Skin epidermis (tissue), 12 donors: ENCODE measurements around the gene SHROOM3.

ENCODE experiments used
- H3K27ac ChIP-seq, 21 experiments: fragments of 200-600 bp; sonication (generic) in 11 of 21; one replicate each; pipeline ENCODE4 v1.5.0; 2020; ENCODE audit warnings: mild to moderate bottlenecking in 3 of 21, inconsistent platforms in 2 of 21, moderate library complexity in 2 of 21
- H3K4me3 ChIP-seq, 7 experiments: fragments of 200-600 bp; sonication (generic) in 2 of 7; one replicate each; pipeline ENCODE4 v1.5.0; 2020; ENCODE audit warnings: inconsistent platforms in 2 of 7, mild to moderate bottlenecking in 2 of 7, moderate library complexity in 1 of 7

Gene SHROOM3

GRCh38 chr4:76532805-76533204 is 97.8 kb downstream of the SHROOM3 start:
- Histone ChIP-seq H3K27ac (no peak overlapping the region), H3K4me3 (no peak overlapping the region)

GRCh38 chr4:76533314-76533713 is 98.3 kb downstream of the SHROOM3 start:
- H3K27ac ChIP-seq = no peak overlapping the region

GRCh38 chr4:76535603-76536372 is 100.8 kb downstream of the SHROOM3 start:
- no peak overlapping the region for H3K27ac ChIP-seq

More at GRCh38 chr4:76533314-76533713, 98.3 kb downstream of the SHROOM3 start:
- H3K4me3 ChIP-seq = no peak overlapping the region

GRCh38 chr4:76536373-76536689 is 101.3 kb downstream of the SHROOM3 start:
- no peak overlapping the region for H3K27ac ChIP-seq

More at GRCh38 chr4:76535603-76536372, 100.8 kb downstream of the SHROOM3 start:
- H3K4me3 ChIP-seq = no peak overlapping the region

GRCh38 chr4:76538296-76538695 is 103.3 kb downstream of the SHROOM3 start:
- H3K4me3 ChIP-seq = no peak overlapping the region
- H3K27ac ChIP-seq = no peak overlapping the region

More at GRCh38 chr4:76536373-76536689, 101.3 kb downstream of the SHROOM3 start:
- H3K4me3 ChIP-seq = no peak overlapping the region

GRCh38 chr4:76539979-76540378 is 105.0 kb downstream of the SHROOM3 start:
- Histone ChIP-seq H3K4me3 (no peak overlapping the region), H3K27ac (no peak overlapping the region)

- no peak overlapping the region for H3K27ac ChIP-seq
Observed at GRCh38 chr4:76540486-76540885, 105.5 kb downstream of the SHROOM3 start.

GRCh38 chr4:76543378-76543777 is 108.3 kb downstream of the SHROOM3 start:
- Histone ChIP-seq H3K27ac (no peak overlapping the region), H3K4me3 (no peak overlapping the region)

More at GRCh38 chr4:76540486-76540885, 105.5 kb downstream of the SHROOM3 start:
- H3K4me3 ChIP-seq = no peak overlapping the region

GRCh38 chr4:76544725-76545124 is 109.7 kb downstream of the SHROOM3 start:
- Histone ChIP-seq H3K4me3 (no peak overlapping the region), H3K27ac (no peak overlapping the region)

- Histone ChIP-seq H3K4me3 (no peak overlapping the region), H3K27ac (peak overlapping the region in 1 of 21 experiments; percentile 36)
Observed at GRCh38 chr4:76545226-76545884, 110.3 kb downstream of the SHROOM3 start.

GRCh38 chr4:76546327-76546726 is 111.3 kb downstream of the SHROOM3 start:
- Histone ChIP-seq H3K4me3 (no peak overlapping the region), H3K27ac (no peak overlapping the region)

- no peak overlapping the region for H3K4me3 ChIP-seq
- H3K27ac ChIP-seq = peak overlapping the region in 1 of 21 experiments; percentile 6
Observed at GRCh38 chr4:76546759-76547742, 112.0 kb downstream of the SHROOM3 start.

- Histone ChIP-seq H3K4me3 (no peak overlapping the region), H3K27ac (no peak overlapping the region)
Observed at GRCh38 chr4:76548704-76549103, 113.7 kb downstream of the SHROOM3 start.

GRCh38 chr4:76549765-76550164 is 114.7 kb downstream of the SHROOM3 start:
- H3K27ac ChIP-seq = no peak overlapping the region
- no peak overlapping the region for H3K4me3 ChIP-seq

GRCh38 chr4:76550966-76551780 is 116.1 kb downstream of the SHROOM3 start:
- H3K27ac ChIP-seq = peak overlapping the region in 1 of 21 experiments; percentile 16

GRCh38 chr4:76554630-76555029 is 119.6 kb downstream of the SHROOM3 start:
- Histone ChIP-seq H3K27ac (no peak overlapping the region), H3K4me3 (no peak overlapping the region)

More at GRCh38 chr4:76550966-76551780, 116.1 kb downstream of the SHROOM3 start:
- H3K4me3 ChIP-seq = no peak overlapping the region

- H3K27ac ChIP-seq = no peak overlapping the region
- no peak overlapping the region for H3K4me3 ChIP-seq
Observed at GRCh38 chr4:76556452-76556851, 121.4 kb downstream of the SHROOM3 start.

- no peak overlapping the region for H3K4me3 ChIP-seq
- H3K27ac ChIP-seq = no peak overlapping the region
Observed at GRCh38 chr4:76558396-76559235, 123.6 kb downstream of the SHROOM3 start.
